Kidney epithelial cell (primary cell): ENCODE measurements around the gene PCDHGA2. TPM values are rescaled to one million over a fixed set of nuclear protein-coding genes. Genes with fewer than 3 reads are reported as not detected.

ENCODE experiments used
- DNase-seq: peaks from one replicate; pipeline ENCODE4 v3.0.0-alpha.2; 2010; ENCODE audit warnings: low read depth
- H3K27me3 ChIP-seq: 2 replicates; pipeline ENCODE4 v1.6.0; 2011; ENCODE audit warnings: low read length; ENCODE audit not compliant: control insufficient read depth, insufficient read depth
- H3K36me3 ChIP-seq: 2 replicates; pipeline ENCODE4 v1.5.1; 2011; ENCODE audit warnings: low read length; ENCODE audit not compliant: control insufficient read depth, insufficient read depth
- H3K4me3 ChIP-seq: 2 replicates; pipeline ENCODE4 v1.5.1; 2011; ENCODE audit warnings: low read depth, mild to moderate bottlenecking, control low read depth, low read length
- CTCF ChIP-seq: IDR thresholded peaks from 2 replicates; pipeline ENCODE4 v1.5.1; 2011; ENCODE audit warnings: mild to moderate bottlenecking, moderate library complexity, low read length, control low read depth, inconsistent platforms; ENCODE audit not compliant: insufficient read depth, poor library complexity, severe bottlenecking
- total RNA-seq: library from RNA; depleted of rRNA; stranded (reverse); fragments of >200 nt; gene quantifications from 2 replicates; pipeline ENCODE4 v1.2.3, GENCODE V29; 2015

PCDHGA2 gene
- total RNA-seq, 1 donor from 2014 or later, result 2.8 TPM

GRCh38 chr5:141319202-141319601 lies 19.4 kb upstream of the PCDHGA2 start:
- DNase-seq, result no peak
- Histone ChIP-seq H3K4me3 (no peak overlapping the region), H3K27me3 (no peaks in the 10 kb centered on the region), H3K36me3 (no peaks in the 10 kb centered on the region)
- TF ChIP-seq CTCF, result no peak

GRCh38 chr5:141319699-141320098 lies 18.9 kb upstream of the PCDHGA2 start:
- Histone ChIP-seq H3K4me3 (peak overlapping the region; percentile 69), H3K27me3 (no peaks in the 10 kb centered on the region), H3K36me3 (no peaks in the 10 kb centered on the region)
- no peak for TF ChIP-seq CTCF
- no peak for DNase-seq

GRCh38 chr5:141320225-141321169 lies 18.1 kb upstream of the PCDHGA2 start, which contains the start of gene TAF7:
Gene TAF7 (minus strand): TSS chr5:141320784. CDS start chr5:141320044, 740 bp downstream.
- DNase-seq, result peak; percentile 62
- TF ChIP-seq CTCF, result peak; percentile 85
- Histone ChIP-seq H3K27me3 (no peaks in the 10 kb centered on the region), H3K4me3 (peak within 1 kb of the TSS; percentile 69), H3K36me3 (no peaks in the 10 kb centered on the region)

GRCh38 chr5:141322261-141322660 lies 16.3 kb upstream of the PCDHGA2 start:
- no peak overlapping the region for H3K4me3 ChIP-seq
- no peaks in the 10 kb centered on the region for H3K27me3 ChIP-seq
- TF ChIP-seq CTCF, result no peak
- no peaks in the 10 kb centered on the region for H3K36me3 ChIP-seq
- no peak for DNase-seq

- Histone ChIP-seq H3K27me3 (no peaks in the 10 kb centered on the region), H3K36me3 (no peaks in the 10 kb centered on the region), H3K4me3 (peak overlapping the region; percentile 24)
- peak; percentile 63 for TF ChIP-seq CTCF
- no peak for DNase-seq
Observed at GRCh38 chr5:141326088-141326854, 12.3 kb upstream of the PCDHGA2 start.
